HG02610 (cell line): ENCODE measurements around the gene NOXA1.

Experiments used
- ATAC-seq: cut with Tn5 transposase; IDR thresholded peaks from one replicate; pipeline ENCODE4 v1.9.1; 2021; ENCODE audit warnings: mild to moderate bottlenecking, moderate library complexity; ENCODE audit not compliant: unreplicated experiment

The NOXA1 gene

DNA sequence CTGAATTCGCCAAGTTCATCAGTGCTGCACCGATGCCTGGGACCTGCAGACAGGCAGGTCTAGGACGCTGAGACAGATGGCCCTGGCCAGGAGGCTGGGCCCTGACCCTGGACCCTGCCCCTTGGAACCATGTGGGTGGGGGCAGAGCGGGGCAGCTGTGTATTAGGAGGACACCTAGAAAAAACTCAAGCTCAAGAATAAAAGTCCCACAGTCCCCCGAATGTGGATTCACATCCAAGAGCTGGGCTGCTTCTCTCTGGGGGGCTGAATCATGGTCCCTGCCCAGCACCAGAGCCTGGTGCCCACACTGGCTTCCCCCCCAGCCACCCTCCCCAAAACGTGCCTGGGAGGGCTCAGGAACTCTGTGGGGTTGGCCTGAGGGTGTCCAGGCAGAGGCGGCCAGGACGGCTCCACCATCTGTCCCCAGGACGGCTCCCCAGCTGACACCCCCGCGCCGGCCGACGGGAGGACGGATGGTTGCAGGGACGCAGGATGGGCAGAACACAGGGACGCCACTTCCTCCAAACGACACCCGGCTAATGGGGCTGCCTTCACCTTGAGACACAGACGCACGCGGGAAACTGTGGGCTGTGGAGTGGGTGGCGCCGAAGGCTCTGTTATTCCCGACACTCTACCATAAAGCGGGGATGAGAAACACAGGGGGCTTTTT, 35.2 kb upstream of the NOXA1 start:
- ATAC-seq, result no peak

DNA sequence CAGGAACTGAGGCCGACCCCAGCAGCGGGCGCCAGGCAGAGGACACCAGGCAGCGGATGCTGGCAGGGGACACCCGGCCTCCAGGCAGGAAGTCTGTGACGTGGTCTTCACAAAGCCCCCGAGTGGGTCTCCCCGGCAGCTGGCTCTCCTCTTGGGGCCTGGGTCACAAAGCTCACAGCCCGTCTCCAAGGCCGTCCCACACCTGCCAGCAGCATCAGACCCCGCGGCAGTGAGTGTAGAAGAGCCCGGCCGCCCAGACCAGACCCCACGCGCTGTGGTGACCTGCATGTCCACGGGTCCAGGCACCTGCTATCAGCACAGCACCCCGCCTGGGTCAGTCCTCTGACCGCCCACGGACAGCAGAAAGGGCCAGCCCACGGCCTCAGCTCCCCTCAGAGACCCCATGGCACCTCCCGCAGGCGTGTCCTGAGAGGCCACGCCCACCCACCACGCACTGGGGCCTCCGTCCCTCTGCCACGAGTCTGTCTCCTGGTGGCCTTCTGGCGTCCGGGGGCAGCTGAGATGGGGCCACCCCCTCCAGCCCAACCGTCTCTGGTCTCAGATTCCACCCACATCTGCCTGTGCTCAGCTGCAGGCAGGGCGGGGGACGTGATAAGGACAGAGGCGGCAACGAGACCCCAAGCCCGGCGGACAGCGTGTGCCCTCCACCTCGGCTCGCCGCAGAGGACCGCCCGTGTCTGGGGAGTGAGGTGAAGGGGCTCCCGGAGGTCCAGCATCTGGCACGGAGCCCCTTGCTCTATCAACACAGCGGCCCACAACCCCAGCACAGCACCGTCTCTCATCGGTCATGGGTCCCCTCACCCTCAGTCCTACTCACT, 34.4 kb upstream of the NOXA1 start:
- ATAC-seq, result no peak

DNA sequence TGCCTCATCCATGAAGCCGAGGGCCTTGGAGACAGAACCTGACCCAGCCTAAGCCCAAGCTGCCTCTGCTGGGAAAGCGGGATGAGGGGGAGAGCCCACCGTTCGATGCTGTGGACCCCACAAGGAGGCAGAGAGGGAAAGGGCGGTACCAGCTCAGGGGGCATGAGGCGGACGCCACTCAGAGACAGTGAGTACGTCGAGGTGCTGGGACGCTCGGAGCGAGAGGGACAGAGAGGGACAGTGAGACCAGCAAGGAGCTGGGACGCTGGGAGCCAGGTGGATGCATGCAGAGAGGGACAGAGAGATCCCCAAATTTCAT, 33.8 kb upstream of the NOXA1 start:
- no peak for ATAC-seq

DNA sequence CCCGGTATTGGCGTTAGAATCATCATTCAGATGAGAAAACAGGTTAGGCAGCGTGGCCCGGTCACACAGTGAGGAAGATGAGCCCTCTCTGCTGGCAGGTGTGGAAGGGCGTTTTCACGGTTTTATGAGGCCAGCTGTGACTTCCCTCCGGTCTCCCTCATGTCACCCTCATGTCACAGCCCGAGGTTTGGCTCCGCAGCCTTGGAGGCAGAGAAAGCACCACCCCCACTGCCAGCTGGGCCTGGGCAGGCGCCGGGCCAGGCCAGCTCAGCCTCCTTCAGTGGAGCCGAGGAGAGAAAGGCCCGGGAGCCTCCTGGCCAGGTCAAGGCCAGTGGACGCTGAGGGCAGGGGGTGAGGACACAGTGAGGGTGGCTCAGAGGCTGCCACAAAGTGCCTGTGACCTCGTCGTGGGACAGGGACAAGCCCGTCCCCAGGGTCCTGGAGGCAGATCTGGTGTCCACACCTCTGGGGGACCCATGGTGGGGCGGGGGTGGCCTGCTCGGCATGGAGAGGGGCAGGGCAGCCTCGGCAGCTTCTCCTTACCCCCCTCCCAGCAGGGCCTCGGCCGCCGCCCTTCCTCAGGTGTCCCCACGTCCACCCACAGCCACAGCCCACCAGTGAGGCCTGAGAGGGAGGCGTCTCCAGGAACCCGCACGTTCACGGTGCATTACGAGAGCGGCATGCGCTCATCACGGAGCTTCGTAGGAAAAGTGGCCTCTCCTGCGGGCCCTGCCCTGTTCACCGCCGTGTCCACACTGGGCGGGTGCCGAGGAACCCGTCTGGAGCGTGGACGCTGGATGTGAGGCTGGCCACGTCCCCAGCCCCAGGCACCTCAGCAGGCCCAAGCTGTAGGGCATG, 32.4 kb upstream of the NOXA1 start:
- ATAC-seq, result no peak

DNA sequence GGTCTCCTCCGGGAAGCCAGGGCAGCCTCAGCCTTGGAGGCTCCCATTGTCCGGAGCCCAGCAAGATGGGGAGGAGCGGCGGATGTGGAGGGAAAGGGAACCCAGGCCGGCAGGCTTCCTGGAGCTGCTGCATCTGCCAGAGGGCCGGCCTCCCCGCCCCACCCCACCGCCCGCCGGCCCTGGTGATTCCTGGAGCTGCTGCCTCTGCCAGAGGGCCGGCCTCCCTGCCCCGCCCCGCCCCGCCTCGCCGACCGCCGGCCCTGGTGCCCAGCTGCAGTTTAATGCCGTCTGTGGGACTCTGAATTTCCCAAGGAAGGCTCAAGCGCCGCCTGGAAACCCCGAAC, 31.8 kb upstream of the NOXA1 start:
- no peak for ATAC-seq

DNA sequence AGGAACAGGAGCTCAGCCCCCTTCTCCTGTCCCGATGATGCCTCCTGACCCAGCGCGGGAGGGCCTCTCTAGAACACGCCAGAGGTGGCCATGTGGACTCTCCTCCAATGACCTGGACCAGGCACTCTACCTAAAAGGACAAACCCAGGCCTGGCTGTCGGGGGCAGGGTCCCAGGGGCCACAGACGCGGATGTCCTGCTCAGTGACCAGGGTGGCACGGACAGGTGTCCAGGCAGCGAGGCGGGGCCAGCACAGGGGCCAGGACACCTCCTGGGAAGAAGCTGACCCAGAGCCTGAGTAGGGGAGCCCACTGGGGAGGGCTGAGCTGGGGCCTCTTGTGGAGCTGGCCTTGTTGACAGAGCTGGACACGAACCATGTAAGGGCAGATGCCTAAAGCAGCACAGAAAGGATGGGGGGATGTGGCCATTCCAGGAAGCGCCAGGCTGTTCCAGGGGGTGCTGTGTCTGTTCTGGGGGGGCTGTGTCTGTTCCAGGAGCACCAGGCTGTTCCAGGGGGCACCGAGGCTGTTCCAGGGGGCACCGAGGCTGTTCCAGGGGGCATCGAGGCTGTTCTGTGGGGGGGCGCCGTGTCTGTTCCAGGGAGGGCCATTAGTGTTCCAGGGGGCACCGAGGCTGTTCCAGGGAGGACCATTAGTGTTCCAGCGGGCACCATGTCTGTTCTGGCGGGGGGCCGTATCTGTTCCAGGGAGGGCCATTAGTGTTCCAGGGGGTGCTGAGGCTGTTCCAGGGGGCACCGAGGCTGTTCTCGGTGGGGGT, 30.8 kb upstream of the NOXA1 start:
- ATAC-seq, result no peak

DNA sequence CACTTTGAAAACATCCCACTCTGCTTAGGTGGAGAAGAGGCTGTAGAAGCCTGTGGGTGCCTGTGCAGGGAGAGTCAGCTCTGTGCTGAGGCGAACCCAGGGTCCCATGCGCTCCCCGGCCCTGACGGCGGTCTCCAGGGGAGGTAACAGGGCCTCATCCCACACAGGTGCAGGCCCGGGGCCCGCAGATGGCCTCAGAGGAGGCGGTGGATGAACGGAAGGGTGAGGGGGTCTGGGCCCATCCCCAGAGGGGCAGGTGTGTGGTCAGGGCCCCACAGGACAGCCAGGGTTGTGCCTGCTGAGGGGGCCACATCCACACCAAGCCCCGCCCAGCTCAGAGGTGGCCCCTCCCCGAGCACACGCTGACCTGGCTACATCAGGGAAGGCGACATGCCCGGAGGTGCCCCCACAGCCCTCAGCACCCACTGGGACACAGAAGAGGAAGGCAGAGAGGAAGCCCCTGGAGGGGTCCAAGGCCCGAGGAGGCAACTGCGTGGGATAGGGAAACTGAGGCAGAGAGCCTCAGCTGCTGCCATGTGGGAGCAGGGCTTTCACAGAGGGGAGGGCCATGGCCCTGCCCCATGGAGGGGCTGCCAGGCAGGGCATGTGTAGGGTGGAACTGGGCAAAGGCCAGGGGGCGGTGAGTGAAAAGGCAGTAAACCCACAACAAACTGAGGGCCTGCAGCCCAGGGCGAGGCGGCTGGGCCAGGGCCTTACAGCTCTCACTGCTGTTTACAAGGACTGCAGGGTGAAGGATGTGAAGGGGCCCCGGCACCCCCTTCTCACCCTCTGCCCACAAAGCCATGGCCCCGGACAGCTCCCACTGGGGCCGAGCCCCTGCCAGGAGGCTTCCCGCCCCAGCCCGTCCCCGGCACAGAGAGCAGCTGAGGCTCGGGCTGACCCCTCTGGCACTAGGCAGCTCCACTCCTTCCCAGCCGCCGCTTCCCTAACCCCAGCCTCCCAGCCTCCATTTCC, 29.7 kb upstream of the NOXA1 start:
- ATAC-seq, result no peak

DNA sequence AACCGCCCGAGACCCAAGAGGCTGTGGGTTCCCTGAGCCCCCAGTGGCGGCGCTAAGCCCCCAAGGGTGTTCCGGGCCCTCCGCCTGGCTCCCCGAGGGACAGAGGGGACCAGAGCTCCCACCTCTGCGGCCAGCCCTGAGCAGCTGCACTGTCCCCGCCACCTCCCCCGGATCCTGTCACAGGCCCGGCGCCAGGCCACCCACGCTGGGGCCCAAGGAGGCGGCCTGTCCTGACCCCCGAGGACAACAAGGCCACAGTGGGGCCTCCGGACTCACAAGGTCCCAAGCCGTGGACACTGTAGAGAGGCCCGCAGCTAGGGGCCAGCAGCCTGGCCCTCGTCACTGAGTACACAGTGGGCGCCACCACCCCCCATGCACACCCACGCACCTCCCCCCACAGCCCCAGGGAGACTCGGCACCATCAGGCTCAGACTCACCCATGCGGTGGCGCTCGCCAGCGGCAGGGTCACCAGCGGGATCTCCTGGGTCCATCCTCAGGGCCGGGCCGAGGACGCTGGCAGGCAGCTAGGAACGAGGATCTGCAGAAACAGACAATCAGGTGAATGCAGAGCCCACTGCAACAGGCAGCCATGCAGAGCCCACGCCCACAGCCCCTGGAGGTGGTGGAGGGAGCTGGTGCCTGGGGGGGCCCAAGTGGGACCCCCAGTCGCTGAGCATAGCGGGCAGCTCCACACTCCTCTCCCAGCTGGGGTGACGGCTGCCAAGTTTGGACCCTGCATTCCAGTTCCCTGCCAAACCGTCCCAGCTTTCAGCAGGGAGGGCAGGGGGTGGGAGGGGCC, 28.1 kb upstream of the NOXA1 start:
- ATAC-seq, result no peak

DNA sequence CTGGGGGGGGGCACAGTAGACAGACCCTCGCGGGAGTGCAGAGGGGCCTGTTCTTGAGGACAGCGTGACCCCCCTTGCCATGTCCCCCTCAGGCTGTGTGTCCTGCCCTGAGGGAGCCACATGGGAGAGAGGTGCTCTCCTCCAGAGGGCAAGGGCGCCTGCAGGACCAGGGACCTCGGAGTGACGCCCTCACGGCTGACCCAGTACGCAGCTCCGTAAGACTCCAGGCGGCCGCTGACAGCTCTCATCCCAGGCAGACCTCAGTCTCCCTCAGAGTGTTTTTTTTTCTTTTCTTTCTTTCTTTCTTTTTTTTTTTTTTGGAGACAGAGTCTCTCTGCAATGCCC, 27.6 kb upstream of the NOXA1 start:
- no peak for ATAC-seq

DNA sequence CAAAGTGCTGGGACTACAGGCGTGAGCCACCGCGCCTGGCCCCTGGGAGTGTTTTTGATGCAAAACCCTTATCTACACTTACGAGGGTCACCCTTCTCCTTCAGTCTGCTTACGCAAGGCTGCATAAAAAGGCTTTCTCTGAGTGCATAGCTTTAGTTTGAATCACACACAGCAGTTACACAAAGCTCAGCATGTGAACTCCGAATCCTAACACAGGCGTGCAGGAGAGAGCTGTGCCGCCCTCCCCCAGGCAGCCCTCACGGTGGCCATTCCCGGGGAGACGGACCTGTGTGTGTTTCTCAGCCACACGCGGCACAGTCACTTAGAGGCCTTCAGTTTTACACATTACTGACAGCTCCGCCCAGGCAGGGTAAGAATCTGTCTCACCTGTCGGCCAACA, 27.0 kb upstream of the NOXA1 start:
- ATAC-seq, result no peak

DNA sequence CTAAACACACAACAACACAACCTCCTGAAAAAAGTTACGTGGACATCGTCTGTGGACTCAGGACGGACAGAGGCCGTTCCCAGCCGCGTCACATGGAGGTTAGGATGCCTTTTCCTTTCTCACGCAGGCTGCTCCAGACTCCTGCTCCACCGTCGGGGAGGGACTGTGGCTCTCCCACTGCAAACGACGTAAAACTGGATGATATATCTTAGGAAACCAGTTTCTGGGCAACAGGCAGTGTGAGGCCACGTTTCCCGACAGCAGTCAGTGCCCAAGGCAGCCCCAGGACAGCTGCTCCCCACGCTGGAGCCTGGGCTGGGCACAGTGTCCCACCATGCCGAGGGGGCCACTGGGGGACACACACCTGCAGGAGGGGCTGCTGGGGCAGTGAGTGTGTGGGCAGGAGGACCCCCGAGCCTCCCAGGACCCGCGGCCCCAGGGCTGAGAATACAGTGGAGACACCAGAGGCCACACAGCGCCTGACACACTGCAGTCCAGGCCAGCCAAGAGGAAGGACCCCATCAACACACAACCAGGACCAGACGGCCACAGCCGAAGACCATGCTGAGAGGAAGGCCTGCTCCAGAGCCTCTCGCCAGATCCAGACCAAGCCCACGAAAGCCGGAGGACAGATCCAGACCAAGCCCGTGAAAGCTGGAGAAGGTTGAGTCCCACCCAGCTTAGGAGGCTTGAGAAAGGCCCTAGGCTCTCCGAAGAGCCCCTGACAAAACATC, 26.4 kb upstream of the NOXA1 start:
- no peak for ATAC-seq

DNA sequence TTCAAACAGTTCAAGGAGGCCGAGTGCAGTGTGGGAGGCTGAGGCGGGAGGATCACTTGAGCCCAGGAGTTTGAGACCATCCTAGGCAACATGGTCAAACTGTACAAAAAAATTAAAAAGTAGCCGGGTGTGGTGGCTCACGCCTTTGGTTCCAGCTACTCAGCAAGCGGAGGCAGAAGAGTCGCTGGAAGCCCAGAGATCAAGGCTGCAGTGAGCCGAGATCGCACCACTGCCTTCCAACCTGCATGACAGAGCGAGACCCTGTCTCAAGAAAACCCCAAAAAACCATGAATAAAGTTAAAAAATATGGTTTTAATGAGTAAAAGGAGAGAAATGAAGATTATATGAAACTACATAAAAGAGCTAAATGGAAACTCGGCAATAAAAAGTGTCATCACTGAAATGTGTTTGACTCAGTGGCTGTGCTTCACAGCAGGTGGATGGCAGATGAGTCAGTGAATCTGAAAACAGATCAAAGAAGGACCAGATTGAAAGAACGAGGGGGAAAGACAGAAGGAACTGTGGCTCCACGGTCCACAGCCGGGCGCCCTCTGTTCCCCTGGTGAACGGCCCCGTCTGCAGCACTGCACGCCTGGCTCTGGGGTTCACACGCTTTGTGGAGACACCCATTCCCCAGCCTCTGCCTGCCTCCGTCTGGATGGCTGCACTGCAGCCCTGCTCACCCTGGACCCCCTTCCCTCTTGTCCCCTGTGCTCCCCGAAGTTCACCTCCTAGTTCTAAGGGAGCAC, 25.3 kb upstream of the NOXA1 start:
- no peak for ATAC-seq

DNA sequence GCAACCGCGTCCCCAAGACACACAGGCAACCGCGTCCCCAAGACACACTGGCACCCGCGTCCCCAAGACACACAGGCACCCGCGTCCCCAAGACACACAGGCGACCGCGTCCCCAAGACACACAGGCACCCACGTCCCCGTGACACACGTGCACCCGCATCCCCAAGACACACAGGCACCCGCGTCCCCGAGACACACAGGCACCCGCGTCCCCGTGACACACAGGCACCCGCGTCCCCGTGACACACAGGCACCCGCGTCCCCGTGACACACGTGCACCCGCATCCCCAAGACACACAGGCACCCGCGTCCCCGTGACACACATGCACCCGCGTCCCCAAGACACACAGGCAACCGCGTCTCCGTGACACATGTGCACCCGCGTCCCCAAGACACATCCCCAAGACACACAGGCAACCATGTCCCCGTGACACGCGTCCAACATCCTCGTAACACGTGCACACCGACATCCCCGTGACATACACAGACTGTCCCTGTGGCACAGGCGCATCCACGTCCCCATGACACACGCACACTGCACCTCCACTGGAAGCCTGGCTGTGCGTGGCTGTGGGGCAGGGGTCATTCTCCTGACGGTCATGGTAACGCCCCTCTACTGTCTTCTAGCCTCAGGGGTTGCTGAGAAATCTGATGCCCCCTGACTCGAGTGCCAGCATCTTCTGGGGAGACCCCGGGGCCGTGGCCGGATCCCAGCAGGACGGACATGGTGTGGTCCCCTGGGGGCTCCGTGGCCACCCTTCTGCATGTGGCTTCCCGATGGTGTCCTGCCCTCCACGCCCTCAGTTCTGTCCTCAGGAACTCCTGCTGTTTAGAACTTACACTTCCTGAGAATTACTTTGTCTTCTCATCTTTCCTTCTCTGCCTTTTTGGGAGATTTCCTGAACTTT, 24.4 kb upstream of the NOXA1 start:
- no peak for ATAC-seq

DNA sequence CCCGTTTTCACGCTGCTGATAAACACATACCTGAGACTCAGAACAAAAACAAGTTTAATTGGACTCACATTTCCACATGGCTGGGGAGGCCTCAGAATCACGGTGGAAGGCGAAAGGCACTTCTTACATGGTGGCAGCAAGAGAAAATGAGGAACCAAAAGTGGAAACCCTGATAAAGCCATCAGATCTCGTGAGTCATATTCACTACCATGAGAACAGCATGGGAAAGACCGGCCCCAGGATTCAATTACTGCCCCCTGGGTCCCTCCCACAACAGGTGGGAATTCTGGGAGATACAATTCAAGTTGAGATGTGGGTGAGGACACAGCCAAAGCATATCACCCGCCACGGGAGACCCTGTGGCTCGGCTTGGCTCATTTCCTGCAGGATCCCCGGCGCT, 20.4 kb upstream of the NOXA1 start:
- no peak for ATAC-seq

DNA sequence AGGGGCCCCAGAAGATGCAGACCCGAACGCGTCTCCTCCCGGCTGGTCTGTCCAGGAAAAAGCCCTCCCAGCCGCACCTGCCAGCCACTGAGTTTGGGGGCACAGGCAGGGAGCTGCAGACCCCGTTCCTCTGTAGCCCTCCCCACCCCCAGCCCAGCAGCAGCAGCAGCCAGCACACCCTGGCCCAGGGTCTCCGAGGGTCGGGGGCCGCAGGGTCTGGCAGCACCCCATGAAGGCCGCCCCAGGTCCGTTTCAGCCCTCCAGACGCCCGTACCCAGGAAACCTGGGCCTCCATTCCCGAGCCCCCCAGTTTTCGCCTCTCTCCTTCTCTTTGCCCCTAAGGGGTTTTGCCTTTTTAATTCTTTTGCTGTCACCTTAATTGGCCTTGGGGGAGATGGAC, 19.9 kb upstream of the NOXA1 start:
- no peak for ATAC-seq

DNA sequence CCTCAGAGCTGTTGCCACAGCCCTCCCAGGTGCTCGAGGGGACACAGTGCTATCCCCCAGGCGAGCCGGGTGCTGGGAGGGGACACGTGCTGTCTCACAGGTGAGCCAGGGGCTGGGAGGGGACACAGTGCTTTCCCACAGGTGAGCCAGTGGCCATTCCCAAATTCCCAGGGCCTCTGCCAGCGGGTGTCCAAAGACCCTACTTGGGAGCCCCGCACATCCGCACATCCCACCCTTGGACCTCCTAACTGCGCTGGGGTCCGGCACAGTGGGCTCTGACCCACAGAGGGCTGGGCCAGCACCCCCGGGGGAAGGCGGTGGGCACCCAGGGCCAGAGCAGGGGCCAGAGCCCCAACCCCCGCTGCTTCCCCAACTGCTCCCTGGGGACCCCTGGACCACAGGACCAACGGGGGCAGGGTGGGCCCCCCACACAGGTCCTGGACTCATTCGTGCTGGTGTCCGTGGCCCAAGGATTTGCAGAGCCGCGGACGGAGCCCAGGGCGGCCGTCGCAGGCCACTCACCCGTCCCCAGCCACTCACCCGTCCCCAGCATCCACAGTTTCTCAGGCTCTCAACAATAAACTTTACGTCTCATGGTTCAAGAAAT, 18.1 kb upstream of the NOXA1 start:
- ATAC-seq, result no peak
